A673 (cell line): Measurements from ENCODE around the gene KBTBD12.

Experiments used
- EZH2 ChIP-seq: fragments of 200-600 bp; sonication (generic); IDR thresholded peaks from 2 replicates; pipeline ENCODE4 v1.6.1; 2017; ENCODE audit warnings: borderline replicate concordance, low read depth, mild to moderate bottlenecking, mixed read lengths, antibody characterized with exemption, low read length; ENCODE audit not compliant: poor library complexity, severe bottlenecking
- TF ChIP-seq, protein P1 (sequence below): fragments of 300-800, 200-600 bp; sonication (generic); conservative IDR thresholded peaks from 2 replicates; pipeline ENCODE4 v1.5.1; 2017; ENCODE audit warnings: low read depth, mild to moderate bottlenecking, antibody characterized with exemption, low read length, moderate library complexity, mixed read lengths

DNA sequence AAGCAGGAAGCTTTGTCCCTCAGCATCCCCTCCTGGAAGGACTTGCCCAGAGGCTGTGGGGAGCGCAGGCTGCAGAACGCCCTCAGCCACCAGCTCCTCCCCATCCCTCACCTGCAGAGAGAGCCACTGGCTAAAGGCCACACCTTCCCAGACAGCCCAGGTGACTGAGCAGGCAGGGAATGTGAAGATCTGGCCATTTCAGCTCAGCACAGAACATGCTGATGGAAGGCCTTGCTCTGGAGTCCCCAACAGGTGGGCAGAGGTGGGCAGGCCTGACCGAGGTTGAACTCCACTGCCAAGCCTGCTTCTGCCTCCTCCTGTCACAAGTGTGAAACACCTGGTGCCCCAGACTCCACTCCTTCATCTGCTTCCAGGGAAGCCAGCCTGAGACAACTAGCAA lies 86.5 kb downstream of the KBTBD12 start:
- TF ChIP-seq EZH2: no peak
- TF ChIP-seq, protein P1, sequence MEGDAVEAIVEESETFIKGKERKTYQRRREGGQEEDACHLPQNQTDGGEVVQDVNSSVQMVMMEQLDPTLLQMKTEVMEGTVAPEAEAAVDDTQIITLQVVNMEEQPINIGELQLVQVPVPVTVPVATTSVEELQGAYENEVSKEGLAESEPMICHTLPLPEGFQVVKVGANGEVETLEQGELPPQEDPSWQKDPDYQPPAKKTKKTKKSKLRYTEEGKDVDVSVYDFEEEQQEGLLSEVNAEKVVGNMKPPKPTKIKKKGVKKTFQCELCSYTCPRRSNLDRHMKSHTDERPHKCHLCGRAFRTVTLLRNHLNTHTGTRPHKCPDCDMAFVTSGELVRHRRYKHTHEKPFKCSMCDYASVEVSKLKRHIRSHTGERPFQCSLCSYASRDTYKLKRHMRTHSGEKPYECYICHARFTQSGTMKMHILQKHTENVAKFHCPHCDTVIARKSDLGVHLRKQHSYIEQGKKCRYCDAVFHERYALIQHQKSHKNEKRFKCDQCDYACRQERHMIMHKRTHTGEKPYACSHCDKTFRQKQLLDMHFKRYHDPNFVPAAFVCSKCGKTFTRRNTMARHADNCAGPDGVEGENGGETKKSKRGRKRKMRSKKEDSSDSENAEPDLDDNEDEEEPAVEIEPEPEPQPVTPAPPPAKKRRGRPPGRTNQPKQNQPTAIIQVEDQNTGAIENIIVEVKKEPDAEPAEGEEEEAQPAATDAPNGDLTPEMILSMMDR: no peak
